RWPE1 (cell line): ENCODE data around the gene WFDC12.
A peak's percentile ranks its signal among the peaks of the same experiment; 100 is the strongest.

Source experiments
- CTCF ChIA-PET: fragments of 350-600 bp; sonication (Branson Sonifier 250); formaldehyde crosslinking; extraction: SDS; loops from one replicate; lab custom pipeline; 2021; lab: Yijun Ruan, JAX
- POLR2A ChIA-PET: fragments of 400-600 bp; formaldehyde crosslinking; extraction: SDS; loops from one replicate; lab custom pipeline; 2020; ENCODE audit warnings: antibody characterized with exemption; ENCODE audit not compliant: low non-redundant PET; lab: Yijun Ruan, JAX
- DNase-seq: peaks from one replicate; pipeline ENCODE4 v3.0.0; 2012; ENCODE audit warnings: low spot score
- H3K27ac ChIP-seq: fragments of 450-650 bp; 2 replicates; pipeline ENCODE4 v1.5.1; 2017
- CTCF ChIP-seq: fragments of 450-650 bp; conservative IDR thresholded peaks from 2 replicates; pipeline ENCODE4 v1.5.1; 2017; ENCODE audit warnings: low read depth, mild to moderate bottlenecking

The WFDC12 gene

GRCh38 chr20:45117581-45117980 is 6.7 kb downstream of the WFDC12 start:
- H3K27ac ChIP-seq = no peak overlapping the region
- POLR2A ChIA-PET = no interaction called here
- TF ChIP-seq CTCF = no peak
- DNase-seq = no peak
- CTCF ChIA-PET = interaction anchor here (0.6 to 1.4 kb wide), 7 partner anchors 10 to 176 kb away, joined by 3 to 6 read pairs (median 4); no protein-coding TSS in a partner anchor

GRCh38 chr20:45115829-45116228 is 8.4 kb downstream of the WFDC12 start:
- no peak overlapping the region for H3K27ac ChIP-seq
- TF ChIP-seq CTCF = no peak
- CTCF ChIA-PET = interaction anchor here (0.9 to 6.7 kb wide), 6 partner anchors 20 to 196 kb away, joined by 3 to 87 read pairs (median 6); no protein-coding TSS in a partner anchor
- POLR2A ChIA-PET = no interaction called here
- no peak for DNase-seq

GRCh38 chr20:45115386-45115774 is 8.9 kb downstream of the WFDC12 start:
- POLR2A ChIA-PET = no interaction called here
- TF ChIP-seq CTCF = no peak
- no peak for DNase-seq
- H3K27ac ChIP-seq = peak overlapping the region; percentile 66
- CTCF ChIA-PET = interaction anchor here (0.6 to 6.7 kb wide), 8 partner anchors 10 to 196 kb away, joined by 3 to 87 read pairs (median 6); no protein-coding TSS in a partner anchor

GRCh38 chr20:45114465-45115385 is 9.5 kb downstream of the WFDC12 start, which contains the start of gene WFDC5:
Gene WFDC5, minus strand, starts transcription at chr20:45115174. Its CDS starts 91 bp downstream, at chr20:45115083.
- TF ChIP-seq CTCF = no peak
- DNase-seq = peak; percentile 61
- peak within 1 kb of the TSS; percentile 66 for H3K27ac ChIP-seq
- POLR2A ChIA-PET = no interaction called here
- CTCF ChIA-PET = interaction anchor here (0.6 to 6.7 kb wide), 10 partner anchors 11 to 500 kb away, joined by 3 to 87 read pairs (median 6); no protein-coding TSS in a partner anchor

GRCh38 chr20:45113865-45114264 is 10.4 kb downstream of the WFDC12 start:
- ChIA-PET POLR2A (no interaction called here), CTCF (interaction anchor here (2.0 to 6.7 kb wide), 5 partner anchors 18 to 657 kb away, joined by 4 to 87 read pairs (median 24); no protein-coding TSS in a partner anchor)
- no peak for TF ChIP-seq CTCF
- DNase-seq = no peak
- H3K27ac ChIP-seq = peak overlapping the region; percentile 66

- POLR2A ChIA-PET = no interaction called here
- TF ChIP-seq CTCF = no peak
- CTCF ChIA-PET = interaction anchor here (0.6 to 6.7 kb wide), 11 partner anchors 9 to 675 kb away, joined by 3 to 87 read pairs (median 7); no protein-coding TSS in a partner anchor
- no peak overlapping the region for H3K27ac ChIP-seq
- DNase-seq = no peak
Observed at GRCh38 chr20:45112754-45113153, 11.5 kb downstream of the WFDC12 start.
